GM18498 (cell line): ENCODE data around the gene SLC29A3.

Experiments
- ATAC-seq: cut with Tn5 transposase; IDR thresholded peaks from one replicate; pipeline ENCODE4 v1.9.1; 2021; ENCODE audit warnings: mild to moderate bottlenecking, moderate library complexity; ENCODE audit not compliant: unreplicated experiment

Gene SLC29A3

GRCh38 chr10:71299071-71299785 is 19.8 kb upstream of the SLC29A3 start:
- no peak for ATAC-seq

- ATAC-seq, result no peak
These were observed 18.3 kb upstream of the SLC29A3 start for GRCh38 chr10:71300555-71301370.

- ATAC-seq, result no peak
These were observed 17.6 kb upstream of the SLC29A3 start for GRCh38 chr10:71301371-71301916.

- no peak for ATAC-seq
These were observed 16.6 kb upstream of the SLC29A3 start for GRCh38 chr10:71302451-71302850.

GRCh38 chr10:71302874-71303568 is 16.0 kb upstream of the SLC29A3 start:
- no peak for ATAC-seq

- no peak for ATAC-seq
These were observed 15.5 kb upstream of the SLC29A3 start for GRCh38 chr10:71303569-71303907.

GRCh38 chr10:71304914-71305313 is 14.1 kb upstream of the SLC29A3 start:
- no peak for ATAC-seq

- ATAC-seq, result no peak
These were observed 12.1 kb upstream of the SLC29A3 start for GRCh38 chr10:71306979-71307378.

- ATAC-seq, result no peak
These were observed 11.5 kb upstream of the SLC29A3 start for GRCh38 chr10:71307469-71308085.

- no peak for ATAC-seq
These were observed 10.8 kb upstream of the SLC29A3 start for GRCh38 chr10:71308244-71308643.

- no peak for ATAC-seq
These were observed 10.1 kb upstream of the SLC29A3 start for GRCh38 chr10:71308985-71309384.

- no peak for ATAC-seq
These were observed 9.1 kb upstream of the SLC29A3 start for GRCh38 chr10:71309919-71310318.

GRCh38 chr10:71312220-71312619 is 6.8 kb upstream of the SLC29A3 start:
- ATAC-seq, result no peak

- no peak for ATAC-seq
These were observed 6.0 kb upstream of the SLC29A3 start for GRCh38 chr10:71312811-71313789.

GRCh38 chr10:71314028-71314693 is 4.9 kb upstream of the SLC29A3 start:
- ATAC-seq, result no peak

- no peak for ATAC-seq
These were observed 4.3 kb upstream of the SLC29A3 start for GRCh38 chr10:71314694-71315225.

GRCh38 chr10:71316056-71316785 is 2.8 kb upstream of the SLC29A3 start:
- ATAC-seq, result no peak

GRCh38 chr10:71316786-71317160 is 2.3 kb upstream of the SLC29A3 start:
- ATAC-seq, result no peak
